Left renal pelvis (tissue), 4 donors: ENCODE data around the gene EIF2B5. TPM values are rescaled to one million over a fixed set of nuclear protein-coding genes. Genes with fewer than 3 reads are reported as not detected.
A peak's percentile ranks its signal among the peaks of the same experiment; 100 is the strongest.

Experiments used
- DNase-seq, 4 donors: peaks; one replicate each; pipeline ENCODE4 v3.0.0-alpha.2; 2013; ENCODE audit warnings: low read depth in 4 of 4, low spot score in 3 of 4
- polyA plus RNA-seq, 4 donors: library from polyadenylated mRNA; unstranded; fragments of 120-200 nt; gene quantifications; one replicate each; pipeline ENCODE4 v1.2.1, GENCODE V29; 2013; ENCODE audit not compliant: insufficient read length in 4 of 4

Gene EIF2B5
- polyA plus RNA-seq, 4 donors, result 36.0 to 57.9 (median 48.4) TPM

- DNase-seq, result no peak
Observed at GRCh38 chr3:184172681-184173373, 37.7 kb downstream of the EIF2B5 start.

GRCh38 chr3:184173374-184173722, 38.2 kb downstream of the EIF2B5 start:
- DNase-seq, result no peak

- no peak for DNase-seq
Observed at GRCh38 chr3:184174284-184174645, 39.1 kb downstream of the EIF2B5 start.

- DNase-seq, result peak; percentile 96 to 98 (median 97)
Observed at GRCh38 chr3:184174646-184175492, 39.7 kb downstream of the EIF2B5 start, which contains the start of gene AP2M1. Gene AP2M1 (plus strand): TSS chr3:184174855. CDS start chr3:184176994, 2,139 bp downstream.

GRCh38 chr3:184175506-184175905, 40.3 kb downstream of the EIF2B5 start:
- DNase-seq, result no peak

GRCh38 chr3:184175981-184176376, 40.8 kb downstream of the EIF2B5 start:
- DNase-seq, result no peak

- DNase-seq, result no peak
Observed at GRCh38 chr3:184176377-184177330, 41.5 kb downstream of the EIF2B5 start.

- no peak for DNase-seq
Observed at GRCh38 chr3:184177331-184177731, 42.2 kb downstream of the EIF2B5 start.

- no peak for DNase-seq
Observed at GRCh38 chr3:184177767-184178306, 42.7 kb downstream of the EIF2B5 start.

GRCh38 chr3:184178521-184179138, 43.5 kb downstream of the EIF2B5 start:
- DNase-seq, result no peak

- DNase-seq, result no peak
Observed at GRCh38 chr3:184180165-184180564, 45.0 kb downstream of the EIF2B5 start.

GRCh38 chr3:184181596-184181995, 46.4 kb downstream of the EIF2B5 start:
- no peak for DNase-seq

- no peak for DNase-seq
Observed at GRCh38 chr3:184183679-184184078, 48.5 kb downstream of the EIF2B5 start.

GRCh38 chr3:184184546-184185230, 49.5 kb downstream of the EIF2B5 start:
- DNase-seq, result no peak

- peak; percentile 97 to 99 (median 98) for DNase-seq
Observed at GRCh38 chr3:184185461-184186183, 50.5 kb downstream of the EIF2B5 start.

GRCh38 chr3:184186184-184186901, 51.2 kb downstream of the EIF2B5 start, which contains the start of gene ABCF3:
Gene ABCF3 (plus strand): TSS chr3:184186199. CDS start chr3:184186208, 9 bp downstream.
- DNase-seq, result no peak

GRCh38 chr3:184186902-184187207, 51.7 kb downstream of the EIF2B5 start:
- DNase-seq, result no peak

GRCh38 chr3:184188080-184188479, 52.9 kb downstream of the EIF2B5 start:
- no peak for DNase-seq
